Upper lobe of right lung (tissue), 1 donor: ENCODE results near the gene DMAC2L. TPM values are rescaled to one million over a fixed set of nuclear protein-coding genes. Genes with fewer than 3 reads are reported as not detected.

ENCODE experiments used
- ATAC-seq: fragments of 200-7000 bp; cut with Tn5 transposase; one replicate; pipeline ENCODE4 v1.9.1; 2020; ENCODE audit warnings: mild to moderate bottlenecking, moderate library complexity
- DNase-seq: peaks from one replicate; pipeline ENCODE4 v3.0.0-alpha.2; 2020
- H3K27ac ChIP-seq: fragments of 200-600 bp; one replicate; pipeline ENCODE4 v1.8.0; 2022
- H3K27me3 ChIP-seq: fragments of 200-600 bp; one replicate; pipeline ENCODE4 v1.8.0; 2022; ENCODE audit warnings: mild to moderate bottlenecking
- H3K36me3 ChIP-seq: fragments of 200-600 bp; one replicate; pipeline ENCODE4 v1.8.0; 2022
- H3K4me1 ChIP-seq: fragments of 200-600 bp; one replicate; pipeline ENCODE4 v1.8.0; 2022
- H3K4me3 ChIP-seq: fragments of 200-600 bp; one replicate; pipeline ENCODE4 v1.8.0; 2022; ENCODE audit warnings: mild to moderate bottlenecking
- H3K9me3 ChIP-seq: fragments of 200-600 bp; one replicate; pipeline ENCODE4 v1.8.0; 2022
- CTCF ChIP-seq: fragments of 200-600 bp; IDR thresholded peaks from one replicate; pipeline ENCODE4 v1.8.0; 2022; ENCODE audit warnings: antibody characterized with exemption
- intact Hi-C: fragments of 100-400 bp; cut with DNase I; formaldehyde crosslinking; loops from one replicate; pipeline ENCODE4 v1.11.0; 2022
- total RNA-seq: library from RNA; stranded (reverse); fragmentation: NEBNext Ultra II Directional; extraction: Animal tissue kit (Norgen Biotek cat#: 25700); gene quantifications from one replicate; pipeline ENCODE4 v1.2.1, GENCODE V29; 2021
- donor health status: DM: no; HTN: yes; CAD: no; lungs with severe emphysema.

The DMAC2L gene
- total RNA-seq, 1 donor from 2014 or later: 16.0 TPM

- ATAC-seq: no peak
These were observed 6.0 kb downstream of the DMAC2L start for GRCh38 chr14:50318031-50318626.

GRCh38 chr14:50319293-50319692, 7.2 kb downstream of the DMAC2L start:
- Histone ChIP-seq H3K4me1 (peaks cover 14% of the 10 kb centered on the region), H3K27me3 (no peaks in the 10 kb centered on the region), H3K4me3 (no peak overlapping the region), H3K27ac (no peak overlapping the region), H3K36me3 (peaks cover 8% of the 10 kb centered on the region), H3K9me3 (no peaks in the 10 kb centered on the region)
- intact Hi-C loops: no loop called here
- no peak for DNase-seq
- no peak for ATAC-seq
- no peak for TF ChIP-seq CTCF

More at GRCh38 chr14:50318031-50318626, 6.0 kb downstream of the DMAC2L start:
- peak; percentile 68 for TF ChIP-seq CTCF
- H3K36me3 ChIP-seq: no peaks in the 10 kb centered on the region
- no peak for DNase-seq
- H3K4me1 ChIP-seq: peaks cover 18% of the 10 kb centered on the region
- no peaks in the 10 kb centered on the region for H3K9me3 ChIP-seq
- intact Hi-C loops: no loop called here
- H3K27me3 ChIP-seq: no peaks in the 10 kb centered on the region
- no peak overlapping the region for H3K4me3 ChIP-seq
- no peak overlapping the region for H3K27ac ChIP-seq

- H3K27ac ChIP-seq: no peak overlapping the region
- no peak for TF ChIP-seq CTCF
- no peak for DNase-seq
- peaks cover 14% of the 10 kb centered on the region for H3K4me1 ChIP-seq
- H3K9me3 ChIP-seq: no peaks in the 10 kb centered on the region
- no peaks in the 10 kb centered on the region for H3K27me3 ChIP-seq
- no peak overlapping the region for H3K4me3 ChIP-seq
- peaks cover 9% of the 10 kb centered on the region for H3K36me3 ChIP-seq
- ATAC-seq: no peak
- intact Hi-C loops: loop anchor here (10.0 kb wide), 1 partner anchor 215 kb away; the partner anchor contains the start of gene MAP4K5
These were observed 7.6 kb downstream of the DMAC2L start for GRCh38 chr14:50319721-50320120.

GRCh38 chr14:50320283-50320682, 8.2 kb downstream of the DMAC2L start:
- peaks cover 15% of the 10 kb centered on the region for H3K36me3 ChIP-seq
- peak overlapping the region; percentile 31 for H3K27ac ChIP-seq
- TF ChIP-seq CTCF: no peak
- no peaks in the 10 kb centered on the region for H3K9me3 ChIP-seq
- H3K27me3 ChIP-seq: no peaks in the 10 kb centered on the region
- peaks cover 14% of the 10 kb centered on the region for H3K4me1 ChIP-seq
- no peak for ATAC-seq
- DNase-seq: no peak
- H3K4me3 ChIP-seq: no peak overlapping the region
- intact Hi-C loops: loop anchor here (10.0 kb wide), 1 partner anchor 215 kb away; the partner anchor contains the start of gene MAP4K5

GRCh38 chr14:50321009-50321660, 9.0 kb downstream of the DMAC2L start:
- intact Hi-C loops: loop anchor here (10.0 kb wide), 1 partner anchor 214 kb away; the partner anchor contains the start of gene MAP4K5
- no peak for DNase-seq
- H3K27ac ChIP-seq: peak overlapping the region; percentile 31

More at GRCh38 chr14:50321009-50321660, 9.0 kb downstream of the DMAC2L start:
- TF ChIP-seq CTCF: peak; percentile 88
- H3K27me3 ChIP-seq: no peaks in the 10 kb centered on the region
- H3K4me1 ChIP-seq: peaks cover 14% of the 10 kb centered on the region
- peaks cover 22% of the 10 kb centered on the region for H3K36me3 ChIP-seq
- peak; percentile 100 for ATAC-seq
- no peaks in the 10 kb centered on the region for H3K9me3 ChIP-seq
- H3K4me3 ChIP-seq: no peak overlapping the region
